Smooth muscle cell of the brain vasculature (primary cell): ENCODE data around the gene SCN1A.
"Not testable (repeated sequence)": the region's sequence is repeated elsewhere in the genome, so short reads cannot be mapped to it uniquely, and the experiment has no call there.

ENCODE experiments used
- DNase-seq: peaks from one replicate; pipeline ENCODE4 v3.0.0-alpha.2; 2012; ENCODE audit warnings: low read depth, low spot score

The SCN1A gene

DNA sequence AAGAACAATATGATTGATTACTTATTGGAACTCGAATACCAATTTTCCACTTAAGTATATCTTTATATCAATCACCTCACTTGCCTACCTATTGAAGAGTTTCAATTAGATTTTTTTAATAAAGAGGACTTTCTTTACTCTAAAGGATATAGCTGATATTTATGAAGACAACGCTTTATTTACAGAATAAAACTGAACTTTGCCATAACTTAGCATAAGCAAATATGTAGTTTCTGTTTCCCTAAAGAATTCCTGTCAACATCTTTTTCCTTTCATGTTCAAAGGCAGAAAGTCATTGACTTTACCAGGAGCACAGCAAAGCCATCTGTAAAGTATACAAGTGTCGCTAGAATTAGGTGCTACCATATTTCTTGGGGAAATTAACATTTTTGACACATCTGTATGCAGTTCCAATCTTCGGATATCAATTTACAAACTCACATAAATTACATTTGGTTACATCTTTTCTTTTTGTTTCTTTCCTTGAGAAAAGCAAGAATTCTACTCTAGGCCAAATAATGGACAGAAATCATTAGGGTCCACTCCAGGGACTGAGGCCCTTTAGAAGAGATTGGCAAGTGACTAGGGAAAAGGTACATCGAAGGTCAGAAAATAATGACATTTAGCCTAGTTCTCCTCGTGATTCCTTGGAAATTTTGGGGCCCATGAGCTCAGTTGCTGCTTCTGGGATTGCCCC is 7.5 kb upstream of the SCN1A start:
- DNase-seq, result no peak

DNA sequence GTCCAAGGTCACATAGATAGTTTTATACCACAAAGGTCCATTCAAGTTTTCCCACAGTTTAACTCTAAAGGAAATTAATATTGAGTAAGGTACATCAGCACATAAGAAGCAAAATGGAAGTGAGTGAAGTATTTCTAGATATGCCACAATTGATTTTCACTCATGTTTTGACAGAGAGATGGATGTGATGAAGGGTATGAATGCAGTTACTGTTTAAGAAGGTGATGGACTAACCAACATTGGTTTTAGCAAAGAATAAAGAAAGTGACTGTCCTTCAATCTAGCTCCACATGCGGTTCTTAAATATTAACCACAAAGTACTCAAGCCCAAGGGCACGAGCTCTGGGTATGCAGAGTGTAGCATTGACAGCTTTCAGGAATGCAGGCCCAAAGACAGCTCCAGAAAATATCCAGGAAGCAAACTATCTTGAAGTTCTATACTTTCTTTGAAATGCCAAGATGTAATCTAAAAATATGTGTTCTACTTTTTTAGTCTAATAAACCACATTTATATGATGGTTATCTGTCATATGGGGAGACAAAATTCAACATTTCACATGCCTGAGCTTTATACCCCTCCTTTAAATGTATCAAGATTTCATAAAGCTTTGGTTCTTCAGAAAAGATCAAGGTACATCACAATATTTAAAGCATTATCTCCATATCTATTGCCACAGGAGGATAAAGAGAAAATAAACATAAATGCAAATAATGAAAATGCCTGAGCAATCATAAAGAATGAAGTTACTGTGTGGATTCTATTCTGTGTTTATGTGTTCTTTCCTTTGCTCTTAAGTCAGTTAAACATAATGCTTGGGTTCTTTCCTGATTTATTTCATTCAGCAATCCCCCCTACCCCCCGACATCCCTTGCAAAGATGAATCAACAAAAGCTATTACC is 6.7 kb upstream of the SCN1A start:
- DNase-seq, result no peak

DNA sequence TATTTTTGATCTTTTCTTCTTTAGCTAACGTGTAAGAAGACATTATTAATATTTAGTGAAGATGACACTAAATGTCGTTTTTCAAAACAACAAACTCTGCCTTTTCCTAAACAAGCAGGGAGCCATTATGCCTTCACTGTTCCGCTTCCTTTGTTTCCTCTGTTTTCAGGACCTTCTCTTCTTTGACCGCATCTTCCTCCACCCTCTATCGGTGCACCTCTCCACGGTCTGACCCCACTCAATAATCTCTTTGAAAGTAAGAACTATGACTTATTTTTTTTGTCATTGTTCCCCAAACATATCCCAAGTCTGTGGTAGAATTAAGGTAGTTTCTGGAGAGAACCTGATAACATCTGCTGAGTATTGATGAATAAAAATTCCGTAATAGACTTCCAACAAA is 5.8 kb upstream of the SCN1A start:
- DNase-seq, result no peak

DNA sequence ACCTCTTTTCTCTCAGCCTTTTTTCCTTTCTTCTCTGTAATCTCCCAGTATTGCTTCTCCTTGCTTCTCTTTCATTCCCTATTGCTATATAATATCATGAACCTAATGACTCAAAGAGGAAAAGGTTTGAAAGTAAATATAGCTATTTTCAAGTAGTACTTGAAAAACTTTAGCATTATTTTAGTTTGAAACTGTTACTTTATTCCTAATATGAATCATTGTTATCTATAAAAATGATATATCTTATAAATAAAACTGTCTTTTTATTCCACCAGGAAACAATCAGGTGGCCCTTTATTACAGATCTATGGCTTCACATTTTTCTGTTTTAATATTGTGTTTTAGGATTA is 311 bp upstream of the SCN1A start:
- DNase-seq, result no peak

DNA sequence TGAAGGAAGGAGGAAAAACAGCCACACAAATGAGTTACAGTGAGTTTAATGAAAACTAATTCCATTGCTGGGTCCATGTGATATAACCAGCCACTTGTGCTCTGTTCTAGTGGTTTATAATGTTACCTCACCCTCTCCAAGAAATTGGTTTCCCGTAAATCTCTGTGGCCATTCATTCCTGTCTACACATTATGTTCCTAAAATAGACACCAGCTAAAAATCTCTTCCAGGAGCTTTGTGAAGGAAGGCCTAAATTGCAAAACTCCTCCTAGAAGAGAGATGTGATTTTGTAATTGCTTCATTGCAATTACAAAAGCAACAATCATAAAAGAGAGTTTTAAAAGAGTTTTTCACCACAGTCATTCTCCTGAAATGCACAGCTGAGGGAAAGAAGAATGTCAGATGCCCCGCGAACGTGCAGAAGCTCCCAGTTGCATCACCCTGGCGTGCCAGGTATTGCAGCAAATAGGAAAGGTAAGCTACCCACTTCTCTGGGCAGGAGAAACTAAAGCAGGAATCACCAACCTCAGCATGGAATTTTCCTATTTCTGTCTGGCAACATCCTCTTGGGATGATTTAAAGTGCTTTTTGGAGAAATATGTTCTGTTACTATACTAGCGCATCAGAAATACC is 1.7 kb downstream of the SCN1A start:
- no peak for DNase-seq

DNA sequence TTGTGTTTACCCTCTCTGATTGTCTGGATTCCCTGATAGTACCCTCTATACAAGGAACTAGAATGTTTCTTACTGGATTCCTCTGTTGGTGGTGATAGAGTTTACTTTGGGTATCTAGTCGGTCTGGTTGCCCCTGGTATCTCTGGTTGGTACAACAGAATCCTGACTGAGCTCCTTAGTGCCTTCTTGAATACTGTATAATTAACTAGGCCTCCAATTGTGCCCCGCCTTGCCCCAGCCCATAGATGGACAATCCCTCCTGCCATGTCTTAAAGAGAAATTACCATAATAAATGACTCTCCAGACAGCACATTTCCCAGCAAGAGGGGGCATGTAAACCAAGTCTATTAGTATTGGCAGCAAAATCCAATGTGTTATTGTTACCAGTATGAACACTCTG is 2.3 kb downstream of the SCN1A start:
- DNase-seq, result no peak

DNA sequence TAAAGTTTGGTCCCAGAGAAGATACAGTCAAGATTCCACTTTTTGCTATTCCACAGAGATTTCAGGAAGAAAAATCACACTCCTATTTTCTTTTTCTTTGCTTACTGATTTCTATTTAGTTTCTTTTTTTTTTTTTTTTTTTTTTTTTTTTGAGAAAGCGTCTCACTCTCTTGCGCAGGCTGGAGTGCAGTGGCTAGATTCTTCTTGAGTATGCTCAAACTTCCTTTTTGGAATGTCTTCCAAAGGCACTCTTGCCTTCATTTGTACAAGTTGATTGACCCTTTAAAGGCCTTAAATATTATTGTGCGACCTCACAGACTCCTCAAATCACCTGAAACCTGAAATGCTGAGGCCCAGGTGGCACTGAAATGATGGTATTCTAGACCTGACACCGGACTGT is 9.6 kb downstream of the SCN1A start:
- no peak for DNase-seq

DNA sequence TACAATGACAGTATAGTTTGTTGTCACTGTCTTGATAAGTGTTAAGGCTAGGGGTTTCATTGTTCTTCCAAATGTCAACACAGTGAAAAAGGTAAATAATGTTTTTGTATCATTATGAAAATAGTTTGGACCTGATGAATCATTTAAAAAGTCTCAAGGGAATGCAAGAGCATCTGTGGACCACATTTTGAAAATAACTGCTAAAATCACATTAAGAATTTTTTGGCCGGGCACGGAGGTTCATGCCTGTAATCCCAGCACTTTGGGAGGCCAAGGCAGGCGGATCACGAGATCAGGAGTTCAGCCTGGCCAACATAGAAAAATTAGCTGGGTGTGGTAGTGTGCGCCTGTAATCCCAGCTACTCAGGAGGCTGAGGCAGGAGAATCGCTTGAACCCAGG is 10.3 kb downstream of the SCN1A start:
- no peak for DNase-seq

DNA sequence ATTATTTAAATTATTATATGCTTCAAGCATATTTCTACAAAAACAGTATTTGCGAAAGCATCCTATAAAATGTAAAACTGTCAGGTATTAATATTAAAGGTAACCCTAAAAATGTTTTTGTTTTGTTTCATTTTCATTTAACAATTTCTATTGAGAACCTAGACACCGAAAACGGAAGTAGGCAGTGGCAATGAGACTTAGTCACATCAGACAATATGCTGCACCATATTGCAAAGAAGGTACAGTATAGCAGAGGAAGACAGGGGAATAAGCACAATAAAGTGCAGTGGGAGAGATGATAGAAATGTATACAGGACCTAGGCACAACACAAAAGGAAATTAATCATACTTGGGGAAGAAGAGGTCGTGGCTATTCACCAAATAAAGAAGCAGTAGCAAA is 12.2 kb downstream of the SCN1A start:
- no peak for DNase-seq

DNA sequence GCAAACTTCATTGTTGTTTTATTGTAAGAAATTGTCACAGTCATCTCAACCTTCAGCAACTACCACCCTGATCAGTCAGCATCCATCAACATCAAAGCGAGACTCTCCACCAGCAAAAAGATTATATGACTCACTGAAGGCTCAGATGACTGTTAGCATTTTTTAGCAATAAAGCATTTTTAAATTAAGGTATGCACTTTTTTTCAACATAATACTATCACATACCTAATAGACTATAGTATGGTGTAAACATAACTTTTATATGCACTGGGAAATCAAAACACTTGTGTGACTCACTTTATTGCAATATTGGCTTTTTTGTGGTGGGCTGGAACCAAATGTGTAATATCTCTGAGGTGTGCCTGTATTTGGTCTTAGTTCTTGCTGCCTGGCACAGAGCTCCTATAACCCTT is 15.6 kb downstream of the SCN1A start:
- DNase-seq, result no peak

DNA sequence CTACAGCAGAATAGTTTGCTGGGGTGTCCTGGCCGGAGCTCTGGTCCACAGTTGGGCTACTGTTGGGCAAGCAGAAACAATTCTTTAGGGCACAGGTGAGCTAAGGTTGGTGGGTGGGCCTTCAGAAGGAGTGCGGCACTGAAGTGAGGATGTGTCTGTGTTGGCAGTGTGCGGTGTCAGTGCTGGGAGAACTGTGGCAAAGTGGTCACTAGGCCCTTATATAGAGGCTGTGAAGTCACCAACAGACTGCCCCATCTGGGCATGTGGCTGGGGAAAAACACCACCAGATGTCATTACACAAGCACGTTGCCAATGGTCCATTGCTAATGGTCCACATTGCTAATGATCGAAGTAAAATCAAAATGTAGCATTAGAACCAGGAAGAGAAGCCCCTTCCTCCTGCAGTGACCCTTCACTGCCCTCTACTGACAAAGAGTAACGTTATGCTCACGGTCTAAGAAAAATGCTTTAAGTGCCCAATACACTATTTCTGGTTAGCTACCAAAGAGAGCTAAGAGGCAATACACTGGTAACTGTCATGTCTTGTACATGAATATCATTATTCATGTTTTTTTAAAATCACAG is 21.3 kb downstream of the SCN1A start:
- DNase-seq, result no peak

DNA sequence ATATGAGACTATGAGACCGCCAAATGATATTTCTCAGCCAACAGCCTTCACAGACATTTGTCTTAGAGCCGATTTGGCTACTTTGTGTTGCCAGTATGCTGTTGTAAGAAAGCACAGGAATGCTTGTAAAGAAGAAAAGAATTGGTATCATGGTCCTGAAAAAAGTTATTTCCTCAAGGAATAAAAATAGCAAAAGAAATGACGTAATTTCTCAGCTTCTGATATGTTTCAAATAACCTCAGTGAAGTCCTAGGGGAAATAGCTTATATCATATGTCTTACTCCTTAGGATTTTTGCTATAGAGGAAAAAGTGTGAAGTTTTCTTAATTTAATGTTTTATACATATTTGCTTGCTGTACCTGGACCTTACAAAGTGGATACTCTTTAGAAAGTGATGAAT is 23.0 kb downstream of the SCN1A start:
- no peak for DNase-seq

DNA sequence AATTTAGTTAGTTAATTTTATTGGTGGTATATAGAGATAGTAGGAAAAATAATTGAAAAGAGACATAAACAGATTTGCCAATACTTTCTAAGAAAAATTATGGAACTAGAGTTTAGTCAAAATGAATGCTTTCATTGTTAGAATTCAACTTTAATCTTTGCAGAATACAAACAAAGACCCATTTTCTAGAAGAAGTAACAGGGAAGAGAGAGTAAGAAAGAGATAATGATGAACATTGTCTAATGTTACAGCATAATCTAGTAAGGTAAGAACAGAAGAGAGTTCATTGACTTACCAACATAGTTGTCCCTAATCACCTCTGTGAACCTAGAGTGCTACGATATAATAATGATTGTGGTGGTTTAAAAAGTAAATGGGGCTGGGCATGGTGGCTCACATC is 23.7 kb downstream of the SCN1A start:
- no peak for DNase-seq

DNA sequence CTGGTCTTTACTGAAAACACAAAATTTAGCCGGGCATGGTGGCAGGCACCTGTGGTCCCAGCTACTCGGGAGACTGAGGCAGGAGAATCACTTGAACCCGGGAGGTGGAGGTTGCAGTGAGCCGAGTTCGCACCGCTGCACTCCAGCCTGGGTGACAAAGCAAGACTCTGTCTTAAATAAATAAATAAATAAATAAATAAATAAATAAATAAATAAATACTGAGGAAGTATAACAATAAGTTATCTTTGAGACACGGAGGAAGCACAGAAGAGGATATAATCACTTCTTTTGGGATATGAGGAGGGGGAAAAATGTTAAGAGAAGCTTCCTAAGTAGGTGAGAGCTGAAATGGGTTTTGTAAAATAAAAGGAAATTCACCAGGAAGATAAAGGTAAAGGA is 24.5 kb downstream of the SCN1A start:
- DNase-seq, result not testable (repeated sequence)

DNA sequence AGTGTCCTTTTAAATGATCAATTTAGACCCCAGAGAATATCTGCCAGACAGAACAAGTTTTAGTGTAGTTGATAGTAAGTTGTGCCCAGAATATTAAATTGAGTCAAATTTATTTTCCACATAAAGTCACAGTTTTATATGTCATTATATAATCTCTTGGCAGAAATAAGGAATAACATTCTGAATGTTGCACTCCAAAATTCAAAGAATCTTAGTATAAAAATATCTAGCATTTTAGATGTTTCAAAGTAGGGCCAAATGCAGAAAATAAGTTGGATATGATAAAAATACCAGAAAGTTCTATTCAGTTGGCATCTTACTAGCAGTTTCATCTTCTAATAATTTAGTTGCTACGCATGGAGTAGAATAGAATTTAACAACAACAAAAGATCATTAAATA is 33.5 kb downstream of the SCN1A start:
- no peak for DNase-seq

DNA sequence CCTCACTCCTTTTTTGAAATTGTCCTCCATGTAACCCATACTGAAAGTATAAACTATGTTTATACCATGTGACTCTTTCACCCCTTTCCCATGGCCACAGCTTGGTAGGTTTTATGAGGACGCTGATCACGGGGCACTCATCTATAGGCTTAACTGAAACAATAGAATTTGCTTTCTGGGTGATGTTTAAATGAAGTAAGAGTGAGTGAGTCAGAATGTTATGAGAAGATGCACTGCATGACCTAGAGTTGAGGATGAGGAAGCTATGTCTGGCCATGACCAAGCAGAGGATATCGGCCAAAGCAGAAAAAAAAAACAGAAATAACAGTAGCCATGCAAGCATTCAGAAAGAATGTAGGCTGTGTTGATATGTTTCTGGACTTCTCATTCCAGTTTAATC is 34.9 kb downstream of the SCN1A start:
- DNase-seq, result no peak

DNA sequence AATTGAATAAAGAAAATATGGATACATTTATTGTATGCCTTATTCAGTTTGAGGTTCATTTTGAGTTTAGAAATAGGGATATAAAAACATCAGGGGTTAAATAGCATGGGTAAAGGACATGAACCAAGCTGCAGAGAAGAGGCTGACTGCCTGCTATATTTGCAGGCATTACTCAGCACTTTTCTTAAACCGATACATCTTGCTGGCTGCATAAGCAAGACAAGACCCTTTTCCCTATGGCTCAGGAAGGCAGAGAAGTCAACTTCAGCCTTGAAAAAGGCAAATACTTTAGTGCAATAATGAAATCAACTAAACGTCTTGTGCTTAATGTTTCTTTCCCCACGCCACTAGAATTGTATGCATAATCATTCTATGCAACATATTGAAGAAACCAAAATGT is 36.4 kb downstream of the SCN1A start:
- DNase-seq, result no peak

DNA sequence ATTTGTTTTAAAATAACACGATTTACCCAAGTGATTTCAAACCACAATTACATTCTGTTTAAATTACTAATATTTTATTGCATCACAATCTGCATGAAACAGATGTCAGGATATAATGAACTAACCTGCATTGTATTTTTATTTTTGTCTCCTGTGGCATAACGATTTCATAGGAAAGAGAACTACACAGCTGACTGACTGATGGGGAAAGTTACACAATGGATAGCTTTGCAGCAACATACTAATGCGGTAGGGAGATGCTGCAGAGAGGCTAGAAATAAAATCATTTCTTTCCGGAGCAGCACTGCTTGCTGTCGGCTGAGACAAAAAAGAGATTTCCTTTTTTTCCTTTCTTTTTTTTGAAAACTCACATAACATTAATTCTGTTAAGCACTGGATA is 36.9 kb downstream of the SCN1A start:
- no peak for DNase-seq

DNA sequence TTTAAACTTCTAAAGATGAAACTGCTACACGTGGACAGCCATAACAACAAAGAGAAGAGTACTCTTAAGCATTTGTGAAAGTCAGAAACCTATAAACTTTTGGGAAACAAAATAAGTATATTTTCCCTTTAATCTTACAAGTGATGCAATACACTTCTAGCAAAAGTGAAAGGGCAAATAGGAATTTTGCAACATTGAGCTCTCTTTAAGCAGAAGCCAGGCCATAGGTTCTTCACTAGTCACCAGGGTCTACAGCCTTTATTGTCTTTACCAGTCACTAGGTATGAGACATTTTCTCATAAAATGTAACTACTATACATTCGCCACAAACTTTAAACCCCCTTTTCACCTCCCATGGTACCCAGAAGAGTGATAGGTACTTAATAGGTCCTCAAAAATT is 37.5 kb downstream of the SCN1A start:
- DNase-seq, result no peak

DNA sequence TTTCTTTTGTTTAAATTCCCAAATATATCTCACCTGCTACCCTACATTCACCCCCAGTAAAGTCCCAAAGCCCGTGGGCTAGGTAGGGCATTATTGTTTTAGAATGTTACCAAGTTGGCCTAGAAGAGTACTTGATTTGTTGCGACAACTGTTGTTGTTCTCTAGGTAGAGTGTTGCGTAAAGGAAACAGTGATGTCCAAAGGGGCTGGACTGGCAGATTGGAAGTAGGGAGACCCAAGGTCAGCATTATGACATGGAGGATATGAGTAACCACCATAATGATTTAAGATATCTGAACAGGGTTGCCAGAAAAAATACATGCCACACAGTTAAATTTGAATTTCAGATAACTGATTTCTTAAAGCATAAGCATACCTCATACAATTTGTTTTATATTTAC is 39.2 kb downstream of the SCN1A start:
- no peak for DNase-seq

DNA sequence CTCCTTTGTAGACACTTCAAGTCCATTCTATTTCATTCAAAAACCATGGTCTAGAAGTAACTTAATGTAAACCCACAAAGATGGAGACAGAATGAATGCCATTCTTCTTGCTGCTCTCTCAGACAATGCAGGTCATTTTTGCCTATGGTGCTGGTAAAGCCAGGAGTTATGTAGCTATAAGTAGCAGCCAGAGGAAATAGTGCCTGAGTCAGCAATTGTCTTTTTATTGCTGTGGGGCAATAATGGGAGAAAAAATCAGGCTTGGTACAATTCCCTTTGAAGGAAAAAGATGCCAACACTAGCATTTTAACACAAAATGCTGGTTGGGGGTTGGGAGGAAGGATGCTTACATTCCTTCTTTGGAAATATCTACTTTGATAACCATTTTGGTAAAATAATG is 43.5 kb downstream of the SCN1A start:
- DNase-seq, result no peak

DNA sequence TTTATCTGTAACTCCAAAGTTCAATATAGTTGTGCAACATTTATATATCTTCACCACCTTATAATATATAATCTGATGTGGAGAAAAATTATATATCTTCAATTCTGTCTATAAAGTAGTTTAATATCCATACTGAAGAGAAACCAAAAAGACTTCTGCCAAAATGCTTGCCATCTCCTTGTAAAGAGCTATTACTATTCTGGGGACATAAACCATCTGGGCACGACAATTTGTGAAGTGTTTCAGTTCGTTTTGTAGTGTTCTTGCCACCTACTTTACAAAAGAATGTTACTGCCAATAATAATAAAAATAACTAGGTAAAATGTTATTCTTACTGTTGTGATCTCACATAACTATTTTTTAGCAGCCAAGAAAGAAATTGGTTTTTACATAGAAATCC is 45.1 kb downstream of the SCN1A start:
- no peak for DNase-seq

DNA sequence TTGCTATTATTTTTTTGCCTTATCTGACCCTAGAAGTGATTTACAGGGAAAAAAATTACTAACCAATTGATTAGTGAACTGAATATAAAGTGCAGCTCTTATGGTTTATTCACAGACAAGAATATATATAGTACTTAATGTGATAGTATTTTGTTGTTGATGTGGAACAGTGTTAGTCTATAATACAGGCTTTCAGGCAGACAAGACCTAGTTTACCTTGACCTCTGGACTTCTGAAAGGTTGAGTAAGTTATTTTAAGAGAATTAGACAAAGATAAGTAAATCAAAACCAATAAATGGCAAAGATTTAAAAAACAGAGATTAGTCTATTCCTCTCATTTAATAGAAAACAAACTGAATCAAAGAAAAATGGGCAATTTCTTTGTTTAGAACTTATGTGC is 46.0 kb downstream of the SCN1A start:
- no peak for DNase-seq
